PFSK-1 (cell line): ENCODE measurements around the gene HBZ.

ENCODE experiments used
- FOXP2 ChIP-seq: optimal IDR thresholded peaks from 2 replicates; pipeline ENCODE3; 2011; ENCODE audit warnings: borderline replicate concordance, control low read depth, inconsistent platforms; ENCODE audit not compliant: insufficient read depth; ENCODE audit errors: extremely low read length, extremely low read depth
- POLR2AphosphoS5 ChIP-seq: IDR thresholded peaks from 2 replicates; pipeline ENCODE4 v1.6.1; 2012; ENCODE audit warnings: low read depth, mild to moderate bottlenecking, control low read depth, low read length, moderate library complexity
- SIN3A ChIP-seq: IDR thresholded peaks from 2 replicates; pipeline ENCODE4 v1.6.1; 2012; ENCODE audit warnings: mild to moderate bottlenecking, low read length, moderate library complexity, borderline replicate concordance; ENCODE audit not compliant: insufficient read depth
- TAF1 ChIP-seq: IDR thresholded peaks from 2 replicates; pipeline ENCODE4 v1.6.1; 2012; ENCODE audit warnings: low read length, control low read depth, borderline replicate concordance; ENCODE audit not compliant: insufficient read depth

GRCh38 chr16:192686-193085, 40.2 kb downstream of the HBZ start:
- no peak for TF ChIP-seq SIN3A
- TF ChIP-seq POLR2AphosphoS5 = no peak
- TF ChIP-seq TAF1 = no peak
- no peak for TF ChIP-seq FOXP2
